GM13977 (cell line): ENCODE data around the gene MXRA8.
A peak's percentile ranks its signal among the peaks of the same experiment; 100 is the strongest.

Source experiments
- DNase-seq: peaks from one replicate; pipeline ENCODE4 v3.0.0; 2012; ENCODE audit warnings: low spot score
- CTCF ChIP-seq: IDR thresholded peaks from 2 replicates; pipeline ENCODE4 v1.5.1; 2012; ENCODE audit warnings: mild to moderate bottlenecking, control low read depth; ENCODE audit not compliant: insufficient read depth; ENCODE audit errors: extremely low read depth, missing control alignments
- in situ Hi-C: fragments of 300-500 bp; cut with MboI; formaldehyde crosslinking; loops from one replicate; pipeline ENCODE4 v1.12.0; 2022; ENCODE audit warnings: low sequenced_read_pairs, low pct_unique_long_range_greater_than_20kb, mixed read lengths, inconsistent platforms; ENCODE audit not compliant: unreplicated experiment

MXRA8 gene

DNA sequence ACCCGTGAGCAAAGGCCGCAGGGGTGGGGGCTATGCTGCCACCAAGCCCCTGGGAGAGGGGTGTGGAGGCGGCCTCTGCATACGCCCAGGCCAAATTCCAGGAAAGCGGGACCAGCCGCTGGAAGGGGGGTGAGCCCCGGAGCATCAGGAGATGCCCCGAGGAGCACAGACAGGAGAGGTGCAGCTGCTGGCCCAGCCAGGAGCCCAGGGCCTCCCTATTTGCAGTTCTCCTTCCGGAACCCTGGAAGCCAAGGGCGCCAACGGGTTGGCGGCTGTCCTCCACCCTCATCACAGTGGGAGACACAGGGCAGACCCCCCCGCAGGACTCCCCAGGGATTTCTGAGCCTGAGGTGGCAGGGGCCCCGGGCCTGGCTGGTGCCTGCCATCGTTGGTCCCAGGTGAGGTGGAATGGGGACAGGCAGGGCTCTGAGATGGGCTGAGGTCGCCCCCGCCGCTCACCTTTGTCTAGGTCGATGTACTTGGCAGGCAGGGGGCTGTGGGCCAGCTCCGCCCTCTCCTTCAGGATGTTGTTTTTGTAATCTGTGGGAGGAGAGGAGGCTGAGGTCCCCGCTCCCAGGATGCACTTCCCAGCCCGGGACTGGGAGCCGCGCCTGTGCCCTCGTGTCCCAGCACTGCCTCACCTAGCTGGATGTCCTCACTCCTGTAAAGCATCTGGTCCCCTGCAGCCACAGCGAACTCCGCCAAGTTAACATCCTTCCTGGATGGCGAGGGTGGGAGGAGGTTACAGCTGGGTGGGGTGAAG is 4.8 kb downstream of the MXRA8 start:
- no peak for DNase-seq
- no peak for TF ChIP-seq CTCF
- in situ Hi-C loops: no loop called here

DNA sequence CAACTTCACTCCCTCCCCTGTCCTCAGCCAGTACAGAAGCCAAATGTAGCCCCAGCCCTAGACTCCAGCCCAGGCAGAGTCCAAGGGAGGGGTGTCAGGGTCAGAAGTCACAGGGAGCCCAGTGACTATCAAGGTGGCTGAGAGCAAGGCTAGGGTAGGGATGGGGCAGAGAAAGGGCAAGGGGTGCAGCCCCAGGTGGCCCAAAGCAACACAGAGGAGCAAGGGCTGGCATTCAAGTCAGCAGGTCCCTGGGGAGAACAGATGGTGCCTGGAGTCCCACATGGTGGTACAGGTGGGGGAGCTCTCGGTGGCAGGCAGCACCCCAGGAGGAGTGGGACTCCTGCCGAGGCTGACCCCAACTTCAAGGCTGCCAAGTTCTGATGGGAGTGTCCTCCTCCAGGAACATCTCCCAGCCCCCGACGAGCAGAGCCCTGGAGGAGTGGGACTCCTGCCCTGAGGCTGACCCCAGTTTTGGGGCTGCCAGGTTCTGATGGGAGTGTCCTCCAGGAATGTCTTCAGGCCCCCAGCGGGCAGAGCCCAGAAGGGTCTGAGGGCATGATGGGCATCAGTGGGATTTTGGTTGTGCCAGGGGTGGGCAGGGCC is 5.5 kb downstream of the MXRA8 start:
- no peak for DNase-seq
- in situ Hi-C loops: no loop called here
- no peak for TF ChIP-seq CTCF

GRCh38 chr1:1351511-1352427 is 6.6 kb downstream of the MXRA8 start:
- in situ Hi-C loops: no loop called here
- no peak for TF ChIP-seq CTCF
- DNase-seq: no peak

DNA sequence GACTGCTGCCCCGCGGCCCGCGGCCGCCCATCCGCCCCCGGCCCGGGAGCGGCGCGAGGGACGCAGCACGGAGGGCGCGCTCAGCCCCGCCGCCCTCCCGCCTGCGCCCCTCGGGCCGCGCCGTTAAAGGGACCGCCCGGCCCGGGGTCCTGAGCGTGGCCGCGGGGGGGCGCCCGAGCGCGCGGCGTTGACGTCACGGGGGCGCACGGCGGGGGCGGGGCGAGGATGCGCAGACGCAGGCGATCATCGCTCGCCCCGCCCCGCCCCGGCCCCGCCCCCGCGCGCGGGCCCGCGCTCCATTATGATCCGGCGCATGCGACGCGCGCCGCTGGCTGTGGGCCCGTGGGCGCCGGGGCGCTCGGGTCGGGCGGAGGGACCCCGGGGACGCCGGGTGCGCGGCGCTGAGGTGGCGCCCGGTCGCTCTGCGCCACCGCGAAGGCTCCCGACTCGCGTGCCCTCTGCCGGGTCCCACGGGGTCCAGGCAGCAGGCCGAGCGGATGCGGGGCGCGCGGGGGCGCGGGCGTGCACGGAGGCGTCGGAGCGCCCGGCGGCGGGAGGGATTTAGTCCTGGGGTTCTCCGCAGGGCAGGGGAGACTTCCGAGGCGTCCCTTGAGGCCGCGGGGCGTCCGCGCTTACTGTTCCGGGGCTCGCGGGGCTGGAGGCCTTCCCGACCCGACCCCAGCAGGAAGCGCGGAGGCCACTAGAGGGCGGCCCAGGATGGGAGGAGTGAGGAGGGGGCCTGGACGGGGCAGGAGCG is 8.9 kb downstream of the MXRA8 start, which contains the start of gene DVL1:
DVL1 (minus strand) TSS at position 163 of the 757 bp plus-strand sequence. CDS start 353 bp downstream, outside the sequence.
- in situ Hi-C loops: no loop called here
- peak; percentile 71 for TF ChIP-seq CTCF
- peak; percentile 98 for DNase-seq

GRCh38 chr1:1348420-1349255 is 9.7 kb downstream of the MXRA8 start:
- DNase-seq: no peak
- in situ Hi-C loops: no loop called here
- no peak for TF ChIP-seq CTCF
